Breast epithelium (tissue), 4 donors: ENCODE measurements around the gene ADD2. TPM values are rescaled to one million over a fixed set of nuclear protein-coding genes. Genes with fewer than 3 reads are reported as not detected.

Experiments
- DNase-seq, 2 donors: peaks; one replicate each; pipeline ENCODE4 v3.0.0-alpha.2; 2019; ENCODE audit warnings: low spot score in 2 of 2
- H3K27ac ChIP-seq, 2 donors: fragments of 200-600 bp; sonication (generic) in 1 of 2; one replicate each; pipeline ENCODE4 v1.5.1; 2016 to 2019; ENCODE audit warnings: mild to moderate bottlenecking in 1 of 2
- H3K27me3 ChIP-seq, 2 donors: fragments of 200-600 bp; sonication (generic) in 1 of 2; one replicate each; pipeline versions ENCODE4 v1.5.1 to v1.6.0; 2017 to 2019; ENCODE audit warnings: control low read depth in 1 of 2, mild to moderate bottlenecking in 1 of 2
- H3K36me3 ChIP-seq: fragments of 200-600 bp; one replicate; pipeline ENCODE4 v1.5.1; 2019
- H3K4me1 ChIP-seq, 2 donors: fragments of 200-600 bp; sonication (generic); one replicate each; pipeline ENCODE4 v1.5.1; 2016 to 2019; ENCODE audit warnings: control low read depth in 1 of 2
- H3K4me3 ChIP-seq, 3 donors: fragments of 200-600 bp; sonication (generic); 1 replicate in 2 of 3; 2 replicates in 1 of 3; pipeline ENCODE4 v1.5.1; 2016 to 2019; ENCODE audit warnings: mild to moderate bottlenecking in 3 of 3, moderate library complexity in 2 of 3
- H3K9me3 ChIP-seq, 2 donors: fragments of 200-600 bp; sonication (generic) in 1 of 2; one replicate each; pipeline ENCODE4 v1.5.1; 2016 to 2019; ENCODE audit warnings: control low read depth in 1 of 2
- CTCF ChIP-seq, 3 donors: fragments of 450-650 bp; IDR thresholded peaks; one replicate each; pipeline ENCODE4 v1.5.1; 2016 to 2017; ENCODE audit warnings: antibody characterized with exemption in 3 of 3, mild to moderate bottlenecking in 3 of 3, moderate library complexity in 3 of 3
- POLR2A ChIP-seq: fragments of 450-650 bp; IDR thresholded peaks from one replicate; pipeline ENCODE4 v1.6.1; 2016; ENCODE audit warnings: antibody characterized with exemption, mild to moderate bottlenecking, moderate library complexity
- POLR2AphosphoS5 ChIP-seq, 3 donors: sonication (generic); formaldehyde crosslinking; IDR thresholded peaks; one replicate each; pipeline ENCODE4 v1.6.1; 2017; ENCODE audit warnings: antibody characterized with exemption in 3 of 3
- intact Hi-C: fragments of 100-400 bp; cut with DNase I; formaldehyde crosslinking; loops from one replicate; pipeline ENCODE4 v1.15.1; 2023; ENCODE audit warnings: low total_unique reads
- total RNA-seq, 3 donors: library from RNA; depleted of rRNA; stranded (reverse); fragments of >200 nt; gene quantifications; one replicate each; pipeline ENCODE4 v1.1.0, GENCODE V29; 2016

Gene ADD2
- total RNA-seq, 3 donors from 2014 or later: 1.3 to 2.3 (median 1.9) TPM

- H3K4me3 ChIP-seq: no peak overlapping the region
- H3K36me3 ChIP-seq: no peaks in the 10 kb centered on the region
- H3K27me3 ChIP-seq: no peaks in the 10 kb centered on the region
- no peak for TF ChIP-seq POLR2A
- TF ChIP-seq POLR2AphosphoS5 (IDR thresholded peaks at IDR 0.05): no peak
- TF ChIP-seq CTCF (IDR thresholded peaks at IDR 0.05): no peak
- H3K4me1 ChIP-seq: no peaks in the 10 kb centered on the region
- no peak overlapping the region for H3K27ac ChIP-seq
- intact Hi-C loops: no loop called here
- H3K9me3 ChIP-seq: no peaks in the 10 kb centered on the region
- DNase-seq: no peak
Measured at GRCh38 chr2:70645733-70646419, 122.1 kb downstream of the ADD2 start.

- intact Hi-C loops: no loop called here
- H3K27me3 ChIP-seq: no peaks in the 10 kb centered on the region
- no peak for DNase-seq
Measured at GRCh38 chr2:70643715-70644114, 124.3 kb downstream of the ADD2 start.

DNA sequence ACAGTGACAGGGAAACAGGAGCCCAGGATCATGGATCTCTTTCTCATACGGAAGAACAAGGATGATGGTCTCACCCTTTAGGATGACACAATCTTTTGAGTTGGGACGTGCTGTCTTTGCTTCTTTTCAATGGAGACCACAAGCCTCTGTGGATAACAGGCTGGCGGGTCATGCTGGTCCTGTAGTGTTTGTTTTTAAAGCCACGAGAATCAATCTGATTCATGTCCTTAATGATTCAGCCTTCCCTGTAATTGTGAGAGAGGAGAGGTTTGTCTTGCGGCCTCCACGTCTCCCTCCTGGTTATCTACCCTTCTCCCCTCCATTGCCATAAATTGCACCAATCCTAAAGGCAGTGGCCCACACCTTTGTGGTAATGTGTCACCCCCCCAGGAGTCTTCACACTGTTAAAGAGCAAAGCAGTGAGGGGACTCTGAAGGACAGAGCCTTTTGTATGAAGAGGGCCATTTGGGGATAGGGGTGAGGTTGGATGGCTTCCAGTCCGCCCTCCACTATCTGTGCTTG, 126.7 kb downstream of the ADD2 start:
- intact Hi-C loops: no loop called here
- no peak for DNase-seq
- no peaks in the 10 kb centered on the region for H3K27me3 ChIP-seq
- TF ChIP-seq POLR2A: no peak
- TF ChIP-seq CTCF (IDR thresholded peaks at IDR 0.05): no peak
- TF ChIP-seq POLR2AphosphoS5 (IDR thresholded peaks at IDR 0.05): no peak
- H3K4me3 ChIP-seq: no peak overlapping the region
- no peaks in the 10 kb centered on the region for H3K9me3 ChIP-seq
- no peaks in the 10 kb centered on the region for H3K36me3 ChIP-seq
- no peaks in the 10 kb centered on the region for H3K4me1 ChIP-seq
- no peak overlapping the region for H3K27ac ChIP-seq

More at GRCh38 chr2:70643715-70644114, 124.3 kb downstream of the ADD2 start:
- no peaks in the 10 kb centered on the region for H3K36me3 ChIP-seq
- no peak overlapping the region for H3K4me3 ChIP-seq
- H3K27ac ChIP-seq: no peak overlapping the region
- H3K9me3 ChIP-seq: no peaks in the 10 kb centered on the region
- H3K4me1 ChIP-seq: no peaks in the 10 kb centered on the region
- TF ChIP-seq CTCF (IDR thresholded peaks at IDR 0.05) (no peak), POLR2A (no peak), POLR2AphosphoS5 (IDR thresholded peaks at IDR 0.05) (no peak)

DNA sequence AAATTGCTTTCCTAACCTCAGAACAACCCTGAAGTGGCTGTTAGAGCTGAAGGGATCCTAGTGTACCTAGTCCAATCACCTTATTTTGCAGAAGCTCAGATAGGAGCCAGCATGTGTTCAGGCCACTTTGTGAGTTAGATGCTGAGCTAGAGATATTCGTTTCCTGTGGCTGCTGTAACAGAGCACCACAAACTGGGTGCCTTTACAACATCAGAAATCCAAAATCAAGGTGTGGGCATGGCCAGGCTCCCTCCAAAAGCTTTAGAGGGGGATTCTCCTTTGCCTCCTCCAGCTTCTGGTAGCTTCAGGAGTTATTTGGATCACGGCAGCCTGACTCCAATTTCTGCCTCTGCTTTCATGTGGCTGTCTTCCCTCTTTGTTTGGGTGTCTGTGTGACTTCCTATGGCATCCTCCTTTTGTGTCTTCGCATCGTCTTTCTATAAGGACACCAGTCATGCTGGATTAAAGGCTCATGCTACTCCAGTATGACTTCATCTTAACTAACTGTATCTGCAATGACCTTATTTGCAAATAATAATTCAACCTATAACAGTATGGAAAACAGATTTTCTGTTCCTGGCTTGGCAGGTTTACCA, 128.1 kb downstream of the ADD2 start:
- Histone ChIP-seq H3K27me3 (no peaks in the 10 kb centered on the region), H3K9me3 (no peaks in the 10 kb centered on the region), H3K27ac (no peak overlapping the region), H3K36me3 (no peaks in the 10 kb centered on the region), H3K4me1 (no peaks in the 10 kb centered on the region), H3K4me3 (no peak overlapping the region)
- TF ChIP-seq POLR2A (no peak), CTCF (IDR thresholded peaks at IDR 0.05) (no peak), POLR2AphosphoS5 (IDR thresholded peaks at IDR 0.05) (no peak)
- intact Hi-C loops: no loop called here
- DNase-seq: no peak

GRCh38 chr2:70638561-70638960, 129.4 kb downstream of the ADD2 start:
- no peak overlapping the region for H3K27ac ChIP-seq
- no peaks in the 10 kb centered on the region for H3K27me3 ChIP-seq
- no peaks in the 10 kb centered on the region for H3K36me3 ChIP-seq
- no peak overlapping the region for H3K4me3 ChIP-seq
- intact Hi-C loops: no loop called here
- no peak for DNase-seq
- no peaks in the 10 kb centered on the region for H3K4me1 ChIP-seq
- peaks cover 0 to 6% of the 10 kb centered on the region in 2 donors for H3K9me3 ChIP-seq
- TF ChIP-seq POLR2A (no peak), CTCF (IDR thresholded peaks at IDR 0.05) (no peak), POLR2AphosphoS5 (IDR thresholded peaks at IDR 0.05) (no peak)
